ENCODE data around the gene RAB6A.
"Not testable (repeated sequence)": the region's sequence is repeated elsewhere in the genome, so short reads cannot be mapped to it uniquely, and the experiment has no call there.

RAB6A gene

DNA sequence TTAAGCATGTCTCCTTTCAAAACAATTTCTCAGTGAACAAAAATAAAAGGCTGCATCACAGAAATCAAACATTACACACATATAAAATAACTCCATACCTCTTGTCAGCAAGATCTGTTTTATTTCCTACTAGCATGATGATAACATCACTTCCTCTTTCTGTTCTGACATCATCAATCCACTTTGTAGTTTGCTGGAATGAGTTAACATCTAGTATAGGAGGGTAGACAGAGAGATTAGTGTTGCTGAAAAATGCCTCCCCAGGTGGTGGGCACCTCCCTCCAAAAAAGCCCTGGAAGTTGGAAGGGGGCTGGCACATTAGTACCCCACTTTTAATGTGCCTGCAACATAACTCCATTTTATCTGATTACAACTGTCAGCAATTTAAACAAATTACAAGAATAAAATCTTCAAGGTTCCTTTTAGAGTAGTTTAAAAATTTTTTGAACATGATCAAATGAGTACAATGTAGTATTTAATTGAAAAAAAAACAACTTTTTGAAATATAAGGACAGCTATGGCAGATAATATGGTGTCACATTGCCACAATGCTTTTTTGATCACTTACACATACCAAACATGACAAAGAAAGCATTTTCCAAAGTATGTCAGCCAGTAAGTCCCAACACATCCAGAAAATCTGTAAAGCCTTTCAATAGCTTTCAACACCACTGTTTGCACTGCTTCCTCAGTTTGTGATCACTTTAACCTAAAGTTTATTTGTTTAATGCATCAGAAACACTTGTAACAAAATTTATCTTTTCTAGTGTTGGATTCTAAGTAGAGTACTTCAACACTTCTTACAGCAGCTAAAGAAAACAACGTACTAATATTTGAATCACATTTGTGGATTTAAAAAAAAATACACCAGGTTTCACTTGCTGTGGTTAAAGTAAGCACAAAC is 44.5 kb downstream of the RAB6A start:
- no peak for DNase-seq

DNA sequence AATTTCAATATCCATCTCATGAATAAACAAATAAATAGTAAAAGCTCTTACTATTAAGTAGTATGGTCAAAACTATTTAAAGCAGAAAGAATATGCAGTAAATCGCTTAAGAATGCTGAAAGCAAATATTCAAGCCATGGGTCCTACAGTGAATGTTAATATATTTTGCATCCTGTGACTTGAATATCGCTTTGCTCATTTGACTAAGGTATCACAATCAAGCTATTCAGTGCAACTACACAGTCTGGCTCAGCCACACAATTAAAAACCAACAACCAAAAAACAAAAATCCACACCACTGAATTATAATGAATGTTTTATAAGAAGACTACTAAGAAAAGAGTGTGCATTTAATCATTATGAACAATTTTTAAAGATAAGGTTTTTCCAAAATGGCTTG is 45.3 kb downstream of the RAB6A start:
- DNase-seq, result no peak

DNA sequence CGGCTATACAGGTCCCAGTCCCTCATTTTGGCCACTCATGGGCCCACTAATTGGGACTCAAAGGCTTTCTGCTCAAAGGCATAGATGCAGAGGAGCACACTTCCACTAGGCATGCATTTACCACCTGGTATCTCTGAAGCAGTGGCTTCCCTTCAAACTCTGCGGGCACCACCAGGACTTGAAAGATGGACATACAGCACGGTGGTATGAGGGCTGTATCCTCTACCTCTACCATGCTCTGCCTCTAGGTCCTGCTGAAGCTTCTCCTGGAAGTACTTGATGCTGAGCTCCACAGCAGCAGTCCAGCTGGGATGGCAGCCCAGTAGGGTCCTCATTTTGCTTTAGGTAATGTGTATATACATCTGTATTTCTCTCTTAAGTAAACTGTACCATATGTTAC is 49.9 kb downstream of the RAB6A start:
- no peak for DNase-seq

DNA sequence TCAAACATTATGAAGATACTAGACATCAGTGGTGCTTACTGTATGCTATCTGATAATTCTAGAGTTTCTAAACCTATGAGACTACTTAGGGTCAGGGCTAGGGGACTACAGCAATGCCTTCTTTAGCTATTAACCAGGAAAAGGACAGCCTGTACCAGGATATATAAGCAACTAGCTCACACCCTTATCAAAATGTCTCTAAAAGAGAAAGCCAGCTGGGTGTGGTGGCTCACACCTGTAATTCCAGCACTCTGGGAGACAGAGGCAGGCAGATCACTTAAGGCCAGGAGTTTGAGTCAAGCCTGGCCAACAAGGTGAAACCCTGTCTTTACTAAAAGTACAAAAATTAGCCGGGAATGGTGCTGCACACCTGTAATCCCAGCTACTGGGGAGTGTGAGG is 55.8 kb downstream of the RAB6A start:
- DNase-seq, result no peak

DNA sequence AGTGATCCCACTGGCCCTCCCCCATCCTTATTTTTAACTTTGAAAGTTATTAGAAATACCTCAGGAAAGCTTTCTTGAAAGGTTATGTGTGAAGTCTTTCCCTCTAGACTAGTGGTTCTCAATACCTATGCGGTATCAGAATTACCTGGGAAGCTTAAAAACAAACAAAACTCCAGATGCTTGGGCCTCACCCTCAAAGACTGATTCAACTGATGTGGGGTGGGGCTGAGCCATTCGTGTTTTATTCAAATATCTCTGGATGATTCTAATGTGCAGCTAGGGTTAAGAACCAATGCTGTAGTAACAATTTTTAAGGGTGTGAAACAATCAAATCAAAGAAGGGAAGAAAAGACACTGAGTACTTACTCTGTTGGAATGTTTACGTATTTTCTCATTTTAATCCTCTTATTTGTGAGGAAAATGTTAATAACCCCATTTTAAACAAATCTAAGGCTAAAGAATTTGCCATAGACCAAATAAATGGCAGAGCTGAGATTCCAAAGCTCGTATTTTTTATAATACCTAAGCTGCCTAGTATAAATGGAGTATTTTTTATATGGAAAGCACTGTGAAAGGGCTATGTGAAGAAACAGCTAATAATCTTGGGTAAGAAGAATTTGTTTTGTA is 66.9 kb downstream of the RAB6A start:
- DNase-seq, result no peak

DNA sequence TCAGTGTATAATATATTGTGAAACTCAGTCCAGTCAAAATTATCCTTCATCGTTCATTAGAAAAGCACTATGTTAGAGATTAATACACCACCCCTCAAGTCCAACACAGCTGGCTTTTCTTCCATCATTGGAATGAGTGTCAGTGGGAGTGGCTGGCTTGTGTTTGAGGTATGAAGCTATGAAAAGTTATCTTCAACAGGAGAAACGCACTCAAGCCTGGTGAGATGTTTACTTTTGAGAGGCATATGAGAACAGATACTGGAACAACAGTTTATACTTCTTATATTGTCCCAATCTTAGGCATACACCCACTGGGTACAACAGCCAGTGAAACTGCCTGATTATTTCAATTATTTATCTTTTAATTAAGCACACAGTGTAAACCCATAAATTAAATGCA is 80.2 kb downstream of the RAB6A start:
- no peak for DNase-seq

DNA sequence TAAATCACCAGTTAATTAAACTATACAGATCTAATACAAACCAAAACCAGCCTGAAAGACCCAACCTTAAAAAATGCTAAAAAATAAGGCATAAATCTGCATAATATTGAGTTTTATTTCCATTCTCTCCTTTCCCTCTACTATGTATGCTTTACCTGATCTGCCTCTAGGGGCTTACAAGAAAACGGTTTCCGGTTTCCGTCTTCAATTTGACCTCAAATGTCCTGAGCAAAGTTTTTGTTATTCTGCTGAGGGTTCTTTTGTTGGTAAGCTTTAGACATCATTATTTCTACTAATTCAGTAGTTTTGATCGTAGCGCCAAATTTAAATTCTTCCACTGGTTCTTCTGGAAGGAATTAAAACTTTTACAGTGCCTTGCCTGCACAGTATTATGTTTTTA is 84.3 kb downstream of the RAB6A start:
- DNase-seq, result not testable (repeated sequence)

DNA sequence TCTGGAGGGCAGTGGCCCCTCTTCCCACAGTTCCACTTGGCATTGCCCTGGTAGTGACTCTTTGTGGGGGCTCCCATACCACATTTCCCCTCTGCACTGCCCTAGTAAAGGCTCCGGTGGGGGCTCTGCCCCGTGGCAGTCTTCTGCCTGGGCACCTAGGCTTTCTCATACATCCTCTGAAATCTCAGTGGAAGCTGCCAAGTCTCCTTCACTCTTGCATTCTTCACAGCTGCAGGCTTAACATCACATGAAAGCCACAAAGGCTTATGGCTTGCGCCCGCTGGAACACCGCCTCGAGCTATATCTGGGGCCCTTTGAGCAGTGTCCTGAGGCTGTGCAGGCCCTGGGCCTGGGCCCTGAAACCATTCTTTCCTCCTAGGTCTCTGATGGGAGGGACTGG is 89.2 kb downstream of the RAB6A start:
- DNase-seq, result no peak

DNA sequence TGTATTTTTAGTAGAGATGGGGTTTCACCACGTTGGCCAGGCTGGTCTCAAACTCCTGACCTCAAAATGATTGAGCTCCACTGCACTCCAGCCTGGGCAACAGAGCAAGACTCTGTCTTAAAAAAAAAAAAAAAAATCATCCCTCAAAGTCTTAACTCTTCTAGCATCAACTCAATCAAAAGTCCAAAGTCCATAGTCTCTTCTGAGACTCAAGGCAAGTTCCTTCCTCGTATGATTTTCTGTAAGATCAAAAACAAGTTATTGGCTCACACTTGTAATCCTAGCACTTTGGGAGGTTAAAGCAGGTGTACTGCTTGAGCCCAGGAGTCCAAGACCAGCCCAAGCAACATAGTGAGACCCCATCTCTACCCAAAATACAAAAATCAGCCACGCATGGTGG is 90.1 kb downstream of the RAB6A start:
- no peak for DNase-seq

DNA sequence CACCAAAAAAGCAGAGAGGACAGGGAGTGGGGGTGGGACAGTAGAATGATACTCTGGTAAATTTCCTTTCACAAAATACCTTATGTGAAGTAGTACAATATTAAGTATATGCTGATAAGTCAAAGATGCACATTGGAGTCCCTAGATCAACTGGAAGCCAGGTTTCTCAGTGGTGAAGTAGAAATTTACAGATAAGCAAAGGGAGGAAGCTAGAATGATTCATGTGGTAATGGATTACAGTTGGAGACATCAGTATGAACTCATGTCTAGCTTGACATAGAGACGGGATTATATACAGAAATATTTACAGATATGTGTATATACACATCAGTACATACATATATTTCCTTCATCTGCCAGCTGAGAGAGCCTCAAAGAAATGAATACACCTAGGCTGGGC is 93.0 kb downstream of the RAB6A start:
- DNase-seq, result no peak

DNA sequence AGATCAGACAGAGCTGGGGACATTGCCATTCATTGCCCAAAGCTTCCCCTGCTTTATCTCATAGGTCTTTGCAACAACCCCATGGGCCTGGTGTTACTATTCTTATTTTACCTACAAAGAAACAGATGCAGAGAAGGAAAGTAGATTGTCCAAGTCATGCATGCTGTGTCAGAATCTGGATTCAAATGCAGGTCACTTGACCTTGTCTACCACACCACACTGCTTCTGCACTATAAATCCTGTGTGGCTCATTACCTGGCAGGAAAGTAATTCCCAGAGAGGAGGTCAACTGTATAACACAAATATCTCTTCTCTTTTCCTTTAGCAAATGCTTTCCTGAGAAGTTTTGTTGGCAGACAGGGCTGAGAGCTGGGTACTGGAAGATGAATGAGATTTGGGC is 96.0 kb downstream of the RAB6A start:
- no peak for DNase-seq

DNA sequence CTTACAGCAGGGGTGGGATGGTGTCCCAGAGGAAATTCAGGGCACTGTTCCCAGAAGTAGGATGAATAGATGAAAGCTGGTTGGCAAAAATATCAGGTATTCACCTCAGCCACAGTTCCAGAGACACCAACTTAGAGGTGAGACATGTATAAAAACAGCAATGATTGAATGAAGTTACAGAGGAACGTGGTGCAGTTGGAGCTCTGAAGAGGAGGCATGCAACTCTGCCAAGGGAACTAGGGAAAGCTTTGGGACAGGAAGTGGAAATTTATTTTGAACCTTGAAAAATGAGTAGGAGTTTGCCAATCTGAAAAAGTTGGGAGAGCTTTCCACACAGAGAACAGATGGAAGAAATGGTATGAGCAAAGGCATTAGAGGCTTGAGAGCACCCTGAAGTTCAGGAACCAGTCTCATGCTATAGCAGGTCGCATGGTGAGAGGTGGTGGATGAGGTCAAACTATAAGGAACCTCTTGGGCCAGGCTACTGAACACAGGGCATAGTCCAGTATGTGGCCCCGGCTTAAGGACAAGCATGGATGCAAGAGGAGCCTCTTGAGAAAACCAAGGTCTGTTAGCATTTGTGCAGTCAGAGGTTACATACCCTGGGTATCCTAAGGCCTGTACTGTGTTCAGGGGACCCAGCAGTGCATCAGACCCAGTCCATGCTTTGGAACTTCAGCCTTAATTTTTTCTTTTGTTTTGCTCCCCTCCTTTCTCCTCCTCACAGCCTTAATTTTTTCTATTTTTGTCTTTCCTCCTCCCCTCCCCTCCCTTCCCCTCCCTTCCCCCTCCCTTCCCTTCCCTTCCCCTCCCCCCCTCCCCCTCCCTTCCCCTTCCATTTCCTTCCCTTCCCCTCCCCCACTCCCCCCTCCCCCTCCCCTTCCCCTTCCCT is 97.0 kb downstream of the RAB6A start:
- DNase-seq, result no peak

DNA sequence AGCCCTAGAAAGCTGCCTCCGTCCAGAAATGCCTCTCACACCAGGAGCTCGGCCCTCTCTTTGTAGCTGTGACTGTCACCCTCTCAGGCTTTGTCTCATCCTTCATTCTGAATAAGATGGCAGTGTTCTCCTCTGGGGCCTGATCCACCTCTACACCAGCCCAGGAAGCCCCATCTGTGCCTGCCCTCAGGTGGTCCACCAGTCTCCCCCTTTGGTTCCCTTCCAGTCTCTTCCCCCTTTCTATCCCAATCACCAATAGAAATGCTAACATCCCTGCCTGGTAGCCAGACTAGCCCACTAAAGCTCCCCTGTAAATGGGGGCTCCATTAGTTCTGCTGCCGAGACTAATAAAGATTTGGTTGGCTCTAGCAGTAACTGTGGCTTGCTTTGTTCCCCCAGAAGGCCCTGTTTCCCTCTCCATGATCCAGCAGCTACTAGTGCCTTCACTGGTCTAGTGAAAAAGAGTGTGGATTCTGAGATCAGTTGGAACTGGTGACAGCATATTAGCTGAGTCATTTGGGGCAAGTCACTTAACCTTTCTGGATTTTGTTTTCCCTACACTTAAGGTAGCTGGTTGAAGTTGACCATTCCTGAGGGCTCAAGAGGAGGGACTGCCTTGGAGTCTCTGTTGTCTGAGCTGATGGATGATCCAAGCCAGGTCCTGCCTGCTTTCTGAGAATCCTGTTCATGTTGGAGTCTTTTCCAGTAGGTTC is 98.3 kb downstream of the RAB6A start:
- no peak for DNase-seq

DNA sequence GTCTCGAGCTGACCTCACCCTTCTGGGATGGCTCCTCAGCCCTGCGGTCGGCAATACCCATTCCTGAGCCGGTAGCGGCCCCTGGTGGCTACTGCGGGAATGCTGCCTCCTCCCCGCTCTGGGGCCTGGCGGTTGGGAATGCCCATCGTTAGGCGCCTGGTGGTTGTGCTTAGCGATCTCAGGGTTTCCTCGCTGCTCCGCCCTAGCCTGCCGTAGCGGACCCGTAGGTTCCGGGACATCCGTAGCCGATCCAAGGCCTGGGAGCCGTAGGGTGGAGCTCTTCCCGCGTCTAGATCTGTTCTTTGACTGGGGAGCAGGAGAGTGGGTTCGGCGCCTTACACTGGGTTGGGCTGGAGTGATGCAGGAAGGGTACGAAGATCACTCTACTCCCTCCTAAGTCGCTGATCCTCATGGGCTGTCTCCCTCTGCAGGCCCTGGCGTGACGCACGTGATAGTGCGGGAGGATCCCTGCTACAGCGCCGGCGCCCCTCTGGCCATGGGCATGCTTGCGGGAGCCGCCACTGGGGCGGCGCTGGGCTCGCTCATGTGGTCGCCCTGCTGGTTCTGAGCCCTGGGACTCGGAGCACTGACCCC is 99.7 kb downstream of the RAB6A start:
- peak in 2 of 3 experiments; percentile 20 to 82 for DNase-seq

DNA sequence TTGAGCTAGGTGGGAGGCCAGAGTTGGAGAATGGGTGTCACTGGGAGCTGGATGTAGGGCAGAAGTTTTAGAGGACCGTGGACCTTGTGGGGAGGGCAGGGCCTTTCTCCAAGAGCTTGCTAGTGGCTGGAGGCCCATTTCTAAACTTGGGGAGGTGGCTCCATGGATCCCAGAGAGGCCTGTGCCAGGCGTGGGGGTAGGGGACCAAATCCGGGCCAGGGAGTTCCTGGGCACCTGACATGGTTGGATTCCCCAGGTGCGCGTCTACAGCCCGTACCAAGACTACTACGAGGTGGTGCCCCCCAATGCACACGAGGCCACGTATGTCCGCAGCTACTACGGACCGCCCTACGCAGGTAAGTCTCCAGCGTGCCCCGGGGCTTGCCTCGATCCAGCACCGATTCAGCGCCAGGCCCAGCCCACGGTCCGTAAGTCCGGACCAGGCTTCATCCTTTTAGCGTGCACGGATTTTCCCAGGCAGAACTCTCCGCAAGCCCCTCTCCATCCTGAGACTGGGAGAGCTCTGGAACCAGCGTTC is 100.3 kb downstream of the RAB6A start:
- DNase-seq, result no peak

DNA sequence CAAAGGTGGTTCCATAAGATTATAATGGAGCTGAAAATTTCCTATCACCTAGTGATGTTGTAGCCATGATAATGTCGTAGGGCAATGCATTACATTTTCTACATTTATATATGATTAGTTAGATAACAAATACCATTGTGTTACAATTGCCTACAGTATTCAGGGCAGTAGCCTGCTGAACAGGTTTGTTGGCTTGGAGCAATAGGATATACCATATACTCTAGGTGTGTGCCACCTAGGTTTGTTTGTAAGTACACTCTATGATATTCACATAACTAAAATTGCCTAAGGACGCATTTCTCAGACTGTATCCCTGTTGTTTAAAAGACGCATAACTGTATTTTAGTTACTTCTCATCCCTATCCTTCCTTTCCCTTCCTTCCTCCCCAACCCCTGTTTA is 100.9 kb downstream of the RAB6A start:
- no peak for DNase-seq

DNA sequence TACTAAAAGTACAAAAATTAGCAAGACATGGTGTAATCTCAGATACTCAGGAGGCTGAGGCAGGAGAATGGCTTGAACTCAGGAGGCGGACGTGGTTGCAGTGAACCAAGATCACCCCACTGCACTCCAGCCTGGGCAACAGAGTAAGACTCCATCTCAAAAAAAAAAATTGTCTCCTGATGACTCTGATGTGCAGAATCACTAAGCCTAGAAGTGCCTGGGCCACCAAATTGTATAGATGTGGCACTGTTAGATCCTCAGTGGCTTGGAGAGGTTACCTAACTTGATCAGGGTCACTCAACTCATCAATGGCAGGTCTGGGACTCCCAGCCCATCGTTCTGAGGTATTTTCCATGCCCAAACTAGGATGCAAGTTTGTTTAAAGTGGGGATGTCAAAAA is 103.9 kb downstream of the RAB6A start:
- no peak for DNase-seq

DNA sequence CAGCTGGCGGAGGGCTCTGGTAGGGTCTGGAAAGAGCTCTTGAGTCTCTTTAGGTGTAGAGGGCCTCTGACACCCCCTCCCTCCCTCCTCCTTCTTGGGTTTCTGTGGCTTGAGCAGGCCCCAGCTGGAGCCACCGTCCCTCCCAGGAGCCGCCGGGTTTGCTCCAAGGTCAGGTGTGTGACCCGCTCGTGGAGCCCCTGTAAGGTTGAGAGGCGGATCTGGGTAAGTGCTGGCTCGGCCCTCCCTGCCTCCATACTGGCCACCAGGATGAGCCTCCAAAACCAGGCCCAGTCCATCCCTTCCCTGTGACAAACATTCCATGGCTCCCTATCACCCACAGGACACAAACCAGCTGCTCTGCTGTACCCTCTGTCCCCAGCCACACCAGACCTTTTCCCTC is 105.2 kb downstream of the RAB6A start:
- DNase-seq, result no peak

DNA sequence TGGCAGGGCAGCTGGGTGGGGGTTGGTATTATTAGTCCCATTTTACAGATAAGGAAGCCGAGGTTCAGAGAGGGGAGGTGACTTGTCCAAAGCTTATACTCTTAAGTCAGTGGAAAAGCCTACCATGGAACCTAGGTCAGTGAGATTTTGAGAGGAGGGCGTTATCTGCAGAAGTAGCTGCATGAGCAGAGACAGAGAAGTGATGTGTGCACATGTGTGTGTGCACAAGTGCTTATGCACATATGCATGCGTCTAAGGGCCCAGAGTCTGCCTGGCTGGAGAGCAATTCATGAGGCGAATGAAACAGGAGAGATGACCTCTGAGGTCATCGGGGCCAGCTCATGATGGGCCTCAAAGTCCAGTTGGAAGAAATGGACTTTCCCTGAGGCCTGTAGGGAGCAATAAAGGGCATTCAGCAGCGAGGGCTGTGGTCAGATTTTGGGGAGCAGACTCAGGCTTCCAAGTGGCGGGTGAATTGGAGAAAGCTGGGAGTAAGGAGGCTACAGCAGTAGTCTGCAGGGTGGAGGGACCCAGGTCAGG is 106.3 kb downstream of the RAB6A start:
- no peak for DNase-seq

DNA sequence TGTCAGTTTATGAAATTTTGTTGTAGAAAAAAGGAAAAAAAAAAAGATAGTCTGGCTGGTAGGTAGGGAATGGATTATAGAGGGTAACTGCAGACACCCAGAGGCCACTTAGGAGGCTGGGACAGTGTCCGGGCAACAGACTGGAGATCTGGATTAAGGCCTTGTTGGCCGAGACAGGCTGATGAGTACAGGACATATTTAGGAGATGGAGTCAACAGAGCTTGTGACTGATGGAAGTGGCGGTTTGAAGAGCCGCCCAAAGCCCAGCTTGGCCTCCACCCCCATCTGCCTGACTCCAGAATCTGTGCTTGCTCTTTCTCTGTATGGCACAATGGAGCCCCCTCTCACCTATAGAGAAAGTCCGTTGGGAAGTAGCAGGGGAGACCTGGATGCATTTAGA is 106.9 kb downstream of the RAB6A start:
- DNase-seq, result no peak

DNA sequence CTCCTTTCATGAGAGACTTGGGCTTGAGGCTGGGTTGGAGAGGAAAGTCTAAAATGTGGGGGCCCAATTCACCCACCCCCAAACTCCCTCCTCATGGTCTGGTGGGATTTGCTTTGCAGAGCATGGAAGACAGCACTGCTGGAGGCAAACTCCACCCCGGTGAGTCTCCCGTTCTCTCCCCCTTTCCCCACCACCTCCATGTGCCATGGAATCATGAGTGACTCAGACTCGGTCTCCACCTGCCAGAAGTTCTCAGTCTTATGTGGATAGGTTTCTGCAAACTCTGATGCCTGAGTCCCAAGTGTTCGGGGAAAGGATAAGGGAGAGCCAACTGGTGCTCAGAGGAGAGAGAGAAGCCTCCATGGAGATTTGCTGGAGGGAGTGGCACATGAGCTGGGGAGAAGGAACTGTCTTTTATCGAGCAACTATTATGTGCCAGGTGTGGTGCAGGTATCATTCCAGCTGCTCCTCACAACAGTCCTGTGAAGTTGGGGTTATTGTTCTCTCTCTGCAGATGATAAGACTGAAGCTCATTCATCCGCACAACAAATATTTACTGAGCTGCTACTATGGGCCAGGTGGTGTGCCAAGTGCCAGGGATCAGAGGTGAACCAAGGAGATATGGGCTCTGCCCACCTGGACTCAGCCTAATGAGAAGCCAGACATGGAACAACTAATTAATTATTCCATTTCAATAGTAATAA is 107.9 kb downstream of the RAB6A start:
- DNase-seq, result peak in 1 of 3 experiments; percentile 20
